Measurements from ENCODE around the gene RHBDF2.

The RHBDF2 gene

GRCh38 chr17:76421044-76421407, 80.2 kb downstream of the RHBDF2 start:
- no peak overlapping the region for H3K4me3 ChIP-seq (ENCODE audit: control insufficient read depth, low read depth, low read length)
- no peak for DNase-seq (ENCODE audit: low read depth)
- no peak for TF ChIP-seq CTCF (IDR thresholded peaks at IDR 0.05; ENCODE audit: control insufficient read depth, insufficient read depth, low read depth, low read length, missing control alignments)
